ENCODE data around the gene ITGAE.

ITGAE gene

GRCh38 chr17:3768769-3769168 lies 32.2 kb downstream of the ITGAE start:
- Mint-ChIP-seq H3K27me3 (no peaks in the 10 kb centered on the region), H3K36me3 (no peaks in the 10 kb centered on the region), H3K4me1 (peaks cover 18% of the 10 kb centered on the region), H3K9me3 (no peaks in the 10 kb centered on the region), H3K27ac (peak overlapping the region; percentile 24), H3K4me3 (no peak overlapping the region)
- ATAC-seq (ENCODE audit: low read depth) (no peak), DNase-seq (ENCODE audit: low spot score in 2 of 2) (no peak)

GRCh38 chr17:3768341-3768740 lies 32.6 kb downstream of the ITGAE start:
- DNase-seq (ENCODE audit: low spot score in 2 of 2) (no peak), ATAC-seq (ENCODE audit: low read depth) (no peak)
- H3K27ac Mint-ChIP-seq, result peak overlapping the region; percentile 24
- no peaks in the 10 kb centered on the region for H3K36me3 Mint-ChIP-seq
- H3K9me3 Mint-ChIP-seq, result no peaks in the 10 kb centered on the region
- no peaks in the 10 kb centered on the region for H3K27me3 Mint-ChIP-seq
- no peak overlapping the region for H3K4me3 Mint-ChIP-seq
- H3K4me1 Mint-ChIP-seq, result peaks cover 22% of the 10 kb centered on the region

- no peak overlapping the region for H3K27ac Mint-ChIP-seq
- ATAC-seq (ENCODE audit: low read depth), result no peak
These were observed 34.2 kb downstream of the ITGAE start for GRCh38 chr17:3766779-3767178.

GRCh38 chr17:3765981-3766380 lies 35.0 kb downstream of the ITGAE start:
- peaks cover under 1% of the 10 kb centered on the region for H3K36me3 Mint-ChIP-seq
- ATAC-seq (ENCODE audit: low read depth), result no peak
- no peaks in the 10 kb centered on the region for H3K9me3 Mint-ChIP-seq
- H3K27me3 Mint-ChIP-seq, result no peaks in the 10 kb centered on the region
- peak overlapping the region; percentile 15 for H3K27ac Mint-ChIP-seq
- DNase-seq (ENCODE audit: low spot score in 2 of 2), result no peak
- peaks cover 18% of the 10 kb centered on the region for H3K4me1 Mint-ChIP-seq
- H3K4me3 Mint-ChIP-seq, result no peak overlapping the region

More at GRCh38 chr17:3766779-3767178, 34.2 kb downstream of the ITGAE start:
- Mint-ChIP-seq H3K4me1 (peaks cover 19% of the 10 kb centered on the region), H3K4me3 (no peak overlapping the region), H3K36me3 (no peaks in the 10 kb centered on the region), H3K27me3 (no peaks in the 10 kb centered on the region), H3K9me3 (no peaks in the 10 kb centered on the region)
- no peak for DNase-seq (ENCODE audit: low spot score in 2 of 2)

GRCh38 chr17:3763777-3764170 lies 37.2 kb downstream of the ITGAE start:
- Mint-ChIP-seq H3K4me3 (no peak overlapping the region), H3K36me3 (peaks cover 5% of the 10 kb centered on the region), H3K9me3 (peaks cover 3% of the 10 kb centered on the region), H3K27ac (peak overlapping the region; percentile 58), H3K4me1 (peaks cover 11% of the 10 kb centered on the region), H3K27me3 (no peaks in the 10 kb centered on the region)
- DNase-seq (ENCODE audit: low spot score in 2 of 2) (no peak), ATAC-seq (ENCODE audit: low read depth) (no peak)

- ATAC-seq (ENCODE audit: low read depth), result no peak
- DNase-seq (ENCODE audit: low spot score in 2 of 2), result no peak
- H3K4me3 Mint-ChIP-seq, result peak overlapping the region; percentile 2
These were observed 37.8 kb downstream of the ITGAE start for GRCh38 chr17:3762922-3763776.

GRCh38 chr17:3761918-3762380 lies 39.0 kb downstream of the ITGAE start:
- no peak overlapping the region for H3K27ac Mint-ChIP-seq
- H3K9me3 Mint-ChIP-seq, result peaks cover 3% of the 10 kb centered on the region
- no peak for DNase-seq (ENCODE audit: low spot score in 2 of 2)
- no peak overlapping the region for H3K4me3 Mint-ChIP-seq
- peaks cover 5% of the 10 kb centered on the region for H3K36me3 Mint-ChIP-seq
- H3K4me1 Mint-ChIP-seq, result peaks cover 11% of the 10 kb centered on the region
- no peaks in the 10 kb centered on the region for H3K27me3 Mint-ChIP-seq
- ATAC-seq (ENCODE audit: low read depth), result no peak

More at GRCh38 chr17:3762922-3763776, 37.8 kb downstream of the ITGAE start:
- Mint-ChIP-seq H3K36me3 (peaks cover 5% of the 10 kb centered on the region), H3K4me1 (peaks cover 11% of the 10 kb centered on the region), H3K27me3 (no peaks in the 10 kb centered on the region), H3K9me3 (peaks cover 3% of the 10 kb centered on the region), H3K27ac (peak overlapping the region; percentile 58)

GRCh38 chr17:3761036-3761917 lies 39.7 kb downstream of the ITGAE start:
- H3K4me3 Mint-ChIP-seq, result no peak overlapping the region
- peaks cover 9% of the 10 kb centered on the region for H3K4me1 Mint-ChIP-seq
- DNase-seq (ENCODE audit: low spot score in 2 of 2) (no peak), ATAC-seq (ENCODE audit: low read depth) (no peak)
- peaks cover 3% of the 10 kb centered on the region for H3K9me3 Mint-ChIP-seq
- no peak overlapping the region for H3K27ac Mint-ChIP-seq
- H3K36me3 Mint-ChIP-seq, result peaks cover 5% of the 10 kb centered on the region
- no peaks in the 10 kb centered on the region for H3K27me3 Mint-ChIP-seq

GRCh38 chr17:3759597-3760216 lies 41.3 kb downstream of the ITGAE start:
- H3K27ac Mint-ChIP-seq, result no peak overlapping the region
- peaks cover 3% of the 10 kb centered on the region for H3K9me3 Mint-ChIP-seq
- ATAC-seq (ENCODE audit: low read depth), result no peak
- no peak for DNase-seq (ENCODE audit: low spot score in 2 of 2)
- peaks cover 8% of the 10 kb centered on the region for H3K4me1 Mint-ChIP-seq
- peaks cover 5% of the 10 kb centered on the region for H3K36me3 Mint-ChIP-seq
- H3K27me3 Mint-ChIP-seq, result no peaks in the 10 kb centered on the region
- H3K4me3 Mint-ChIP-seq, result no peak overlapping the region

GRCh38 chr17:3755335-3756030 lies 45.5 kb downstream of the ITGAE start:
- Mint-ChIP-seq H3K27ac (peak overlapping the region; percentile 78), H3K9me3 (peaks cover 3% of the 10 kb centered on the region), H3K36me3 (peaks cover 3% of the 10 kb centered on the region), H3K27me3 (no peaks in the 10 kb centered on the region), H3K4me1 (peaks cover 12% of the 10 kb centered on the region), H3K4me3 (peak overlapping the region; percentile 66)
- ATAC-seq (ENCODE audit: low read depth) (no peak), DNase-seq (ENCODE audit: low spot score in 2 of 2) (no peak)

GRCh38 chr17:3754458-3755334 lies 46.3 kb downstream of the ITGAE start:
- Mint-ChIP-seq H3K27me3 (no peaks in the 10 kb centered on the region), H3K27ac (peak overlapping the region; percentile 78), H3K9me3 (peaks cover 2% of the 10 kb centered on the region), H3K4me1 (peaks cover 13% of the 10 kb centered on the region), H3K4me3 (peak overlapping the region; percentile 81), H3K36me3 (peaks cover 2% of the 10 kb centered on the region)
- DNase-seq (ENCODE audit: low spot score in 2 of 2) (peak; percentile 79 to 80), ATAC-seq (ENCODE audit: low read depth) (peak; percentile 88)

- ATAC-seq (ENCODE audit: low read depth) (no peak), DNase-seq (ENCODE audit: low spot score in 2 of 2) (no peak)
- H3K4me3 Mint-ChIP-seq, result no peak overlapping the region
- H3K4me1 Mint-ChIP-seq, result peaks cover 13% of the 10 kb centered on the region
- H3K9me3 Mint-ChIP-seq, result no peaks in the 10 kb centered on the region
- peak overlapping the region; percentile 78 for H3K27ac Mint-ChIP-seq
- no peaks in the 10 kb centered on the region for H3K36me3 Mint-ChIP-seq
- H3K27me3 Mint-ChIP-seq, result no peaks in the 10 kb centered on the region
These were observed 46.9 kb downstream of the ITGAE start for GRCh38 chr17:3754066-3754457.

GRCh38 chr17:3753624-3754023 lies 47.4 kb downstream of the ITGAE start:
- no peak for ATAC-seq (ENCODE audit: low read depth)
- Mint-ChIP-seq H3K27me3 (no peaks in the 10 kb centered on the region), H3K9me3 (no peaks in the 10 kb centered on the region), H3K4me1 (peaks cover 13% of the 10 kb centered on the region), H3K4me3 (no peak overlapping the region), H3K27ac (no peak overlapping the region), H3K36me3 (no peaks in the 10 kb centered on the region)
- no peak for DNase-seq (ENCODE audit: low spot score in 2 of 2)

All from memory B cell (primary cell).